ENCODE measurements around the gene DCLK1.

The DCLK1 gene

DNA sequence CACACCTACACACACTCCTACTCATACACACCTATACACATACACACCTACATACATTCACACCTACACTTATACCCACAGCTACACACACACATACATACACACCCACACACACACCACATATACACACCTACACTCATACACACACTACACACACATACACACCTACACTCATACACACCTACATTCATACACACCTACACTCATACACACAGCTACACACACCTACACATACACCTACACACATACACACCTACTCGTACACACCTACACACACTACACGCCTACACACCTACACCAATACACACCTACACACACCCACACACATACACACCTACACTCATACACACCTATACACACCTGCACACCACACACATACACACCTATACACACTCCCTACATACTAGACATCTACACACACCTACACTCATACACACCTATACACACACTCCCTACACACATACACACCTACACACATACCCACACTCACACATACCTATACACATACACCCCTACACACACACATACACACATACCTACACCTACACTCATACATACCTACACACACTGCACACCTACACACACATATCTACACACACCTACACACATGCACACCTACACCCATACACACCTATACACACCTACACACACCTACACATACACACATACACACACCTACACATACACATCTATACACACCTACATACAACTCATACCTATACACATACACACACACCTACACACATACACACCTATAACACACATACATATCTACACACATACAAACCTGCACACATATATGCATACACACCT is 369.5 kb downstream of the DCLK1 start:
- TF ChIP-seq POLR2AphosphoS5 (IDR thresholded peaks at IDR 0.05; ENCODE audit: low read depth, low read length), result no peak
- no peak for TF ChIP-seq SIN3A (IDR thresholded peaks at IDR 0.05; ENCODE audit: borderline replicate concordance, insufficient read depth, low read length)
- TF ChIP-seq, protein P1, sequence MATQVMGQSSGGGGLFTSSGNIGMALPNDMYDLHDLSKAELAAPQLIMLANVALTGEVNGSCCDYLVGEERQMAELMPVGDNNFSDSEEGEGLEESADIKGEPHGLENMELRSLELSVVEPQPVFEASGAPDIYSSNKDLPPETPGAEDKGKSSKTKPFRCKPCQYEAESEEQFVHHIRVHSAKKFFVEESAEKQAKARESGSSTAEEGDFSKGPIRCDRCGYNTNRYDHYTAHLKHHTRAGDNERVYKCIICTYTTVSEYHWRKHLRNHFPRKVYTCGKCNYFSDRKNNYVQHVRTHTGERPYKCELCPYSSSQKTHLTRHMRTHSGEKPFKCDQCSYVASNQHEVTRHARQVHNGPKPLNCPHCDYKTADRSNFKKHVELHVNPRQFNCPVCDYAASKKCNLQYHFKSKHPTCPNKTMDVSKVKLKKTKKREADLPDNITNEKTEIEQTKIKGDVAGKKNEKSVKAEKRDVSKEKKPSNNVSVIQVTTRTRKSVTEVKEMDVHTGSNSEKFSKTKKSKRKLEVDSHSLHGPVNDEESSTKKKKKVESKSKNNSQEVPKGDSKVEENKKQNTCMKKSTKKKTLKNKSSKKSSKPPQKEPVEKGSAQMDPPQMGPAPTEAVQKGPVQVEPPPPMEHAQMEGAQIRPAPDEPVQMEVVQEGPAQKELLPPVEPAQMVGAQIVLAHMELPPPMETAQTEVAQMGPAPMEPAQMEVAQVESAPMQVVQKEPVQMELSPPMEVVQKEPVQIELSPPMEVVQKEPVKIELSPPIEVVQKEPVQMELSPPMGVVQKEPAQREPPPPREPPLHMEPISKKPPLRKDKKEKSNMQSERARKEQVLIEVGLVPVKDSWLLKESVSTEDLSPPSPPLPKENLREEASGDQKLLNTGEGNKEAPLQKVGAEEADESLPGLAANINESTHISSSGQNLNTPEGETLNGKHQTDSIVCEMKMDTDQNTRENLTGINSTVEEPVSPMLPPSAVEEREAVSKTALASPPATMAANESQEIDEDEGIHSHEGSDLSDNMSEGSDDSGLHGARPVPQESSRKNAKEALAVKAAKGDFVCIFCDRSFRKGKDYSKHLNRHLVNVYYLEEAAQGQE (IDR thresholded peaks at IDR 0.05; ENCODE audit: insufficient read depth in 1 of 2, low read depth in 2 of 2, low read length in 2 of 2), result no peak
- TF ChIP-seq FOXP2 (optimal IDR thresholded peaks at IDR 0.05; ENCODE audit: borderline replicate concordance, extremely low read depth, extremely low read length, insufficient read depth), result no peak
- TF ChIP-seq TAF1 (IDR thresholded peaks at IDR 0.05; ENCODE audit: borderline replicate concordance, insufficient read depth, low read length), result no peak

DNA sequence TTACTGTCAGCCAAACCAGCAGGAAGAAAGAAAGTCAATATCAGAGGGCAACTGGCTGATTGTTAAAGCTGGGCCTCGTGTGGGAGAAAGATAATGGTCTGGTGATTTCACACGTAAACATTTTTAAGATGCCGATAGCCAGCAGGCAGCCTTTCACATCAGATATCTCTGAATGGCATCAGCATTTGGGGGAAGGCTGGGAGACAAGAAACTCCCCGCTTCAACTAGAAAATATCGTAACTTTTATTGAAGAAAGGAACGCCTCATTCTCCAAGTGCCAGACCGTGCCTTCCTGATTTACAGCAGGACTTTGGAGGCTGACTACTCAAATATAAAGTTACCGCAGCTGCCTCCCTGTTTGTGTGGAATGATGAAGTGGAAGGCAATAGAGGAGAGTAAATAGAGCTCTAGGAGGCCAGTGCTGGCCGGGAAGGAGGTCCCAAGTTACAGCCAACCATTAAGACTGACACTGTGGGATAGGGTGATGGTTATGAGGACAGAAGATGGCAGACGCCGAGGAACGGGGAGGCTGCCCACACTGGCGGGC is 370.4 kb downstream of the DCLK1 start:
- TF ChIP-seq TAF1 (IDR thresholded peaks at IDR 0.05; ENCODE audit: borderline replicate concordance, insufficient read depth, low read length), result no peak
- no peak for TF ChIP-seq POLR2AphosphoS5 (IDR thresholded peaks at IDR 0.05; ENCODE audit: low read depth, low read length)
- no peak for TF ChIP-seq FOXP2 (optimal IDR thresholded peaks at IDR 0.05; ENCODE audit: borderline replicate concordance, extremely low read depth, extremely low read length, insufficient read depth)
- TF ChIP-seq SIN3A (IDR thresholded peaks at IDR 0.05; ENCODE audit: borderline replicate concordance, insufficient read depth, low read length), result no peak
- TF ChIP-seq, protein P1 (IDR thresholded peaks at IDR 0.05; ENCODE audit: insufficient read depth in 1 of 2, low read depth in 2 of 2, low read length in 2 of 2), result no peak

DNA sequence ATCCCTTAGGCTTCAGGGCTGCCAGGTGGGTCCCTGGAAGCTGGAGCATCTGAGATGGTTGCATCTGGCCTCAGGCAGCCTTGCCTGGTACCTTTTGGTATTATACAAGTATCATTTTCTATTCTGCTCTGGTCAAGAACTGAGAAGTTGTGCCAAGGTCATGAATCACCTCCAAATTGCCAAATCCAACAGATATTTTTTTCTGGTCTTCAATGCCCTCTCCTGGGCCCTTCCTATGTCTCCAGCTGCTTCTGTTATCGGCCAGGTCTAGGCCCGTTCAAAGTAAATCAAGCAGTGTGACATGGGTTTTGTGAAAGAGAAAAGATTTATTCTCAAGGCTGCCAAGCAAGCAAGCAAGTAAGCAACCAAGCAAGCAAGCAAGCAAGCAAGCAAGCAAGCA is 383.6 kb downstream of the DCLK1 start:
- TF ChIP-seq TAF1 (IDR thresholded peaks at IDR 0.05; ENCODE audit: borderline replicate concordance, insufficient read depth, low read length) (no peak), SIN3A (IDR thresholded peaks at IDR 0.05; ENCODE audit: borderline replicate concordance, insufficient read depth, low read length) (no peak)

DNA sequence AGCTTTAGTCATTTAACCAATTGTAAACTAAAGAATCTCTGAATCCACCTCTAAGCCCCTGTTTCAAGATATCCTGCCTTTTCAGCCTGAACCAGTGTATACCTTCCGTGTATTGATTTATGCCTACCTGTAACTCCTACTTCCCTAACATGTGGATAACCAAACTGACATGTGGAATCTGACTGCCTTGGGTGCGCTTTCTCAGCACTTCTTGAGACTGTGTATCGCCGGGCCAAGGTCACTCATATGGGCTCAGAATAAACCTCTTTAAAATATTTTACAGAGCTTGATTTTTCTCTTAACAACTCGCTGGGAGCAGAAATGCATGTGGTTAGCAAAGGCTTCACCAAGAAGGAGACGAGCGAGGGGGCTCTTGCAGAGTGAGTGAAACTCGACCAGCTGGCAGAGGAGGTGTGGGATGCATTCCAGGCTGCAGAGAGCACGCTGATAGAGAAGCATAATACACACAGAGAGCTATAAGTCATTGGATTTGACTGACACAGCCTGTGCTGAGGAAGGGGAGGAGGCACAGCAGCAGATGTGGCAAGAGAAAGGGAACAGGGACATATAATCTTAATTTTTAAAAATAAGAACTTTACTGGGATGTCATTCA is 386.5 kb downstream of the DCLK1 start:
- TF ChIP-seq, protein P1 (IDR thresholded peaks at IDR 0.05; ENCODE audit: insufficient read depth in 1 of 2, low read depth in 2 of 2, low read length in 2 of 2), result no peak
- TF ChIP-seq TAF1 (IDR thresholded peaks at IDR 0.05; ENCODE audit: borderline replicate concordance, insufficient read depth, low read length) (no peak), POLR2AphosphoS5 (IDR thresholded peaks at IDR 0.05; ENCODE audit: low read depth, low read length) (no peak), FOXP2 (optimal IDR thresholded peaks at IDR 0.05; ENCODE audit: borderline replicate concordance, extremely low read depth, extremely low read length, insufficient read depth) (no peak), SIN3A (IDR thresholded peaks at IDR 0.05; ENCODE audit: borderline replicate concordance, insufficient read depth, low read length) (no peak)

DNA sequence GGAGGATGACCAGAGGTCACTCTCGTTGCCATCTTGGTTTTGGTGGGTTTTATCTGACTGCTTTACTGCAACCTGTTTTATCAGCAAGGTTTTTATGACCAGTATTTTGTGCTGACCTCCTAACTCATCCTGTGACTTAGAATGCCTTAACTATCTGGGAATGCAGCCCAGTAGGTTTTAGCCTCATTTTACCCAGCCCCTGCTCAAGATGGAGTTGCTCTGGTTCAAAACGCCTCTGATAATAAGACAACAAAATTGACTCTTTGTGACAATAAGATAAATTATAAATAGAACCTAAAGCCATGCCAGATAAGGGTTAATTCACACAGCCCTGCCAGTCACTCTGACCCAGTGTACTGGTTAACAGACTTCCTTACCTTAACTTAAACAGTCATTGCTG is 387.0 kb downstream of the DCLK1 start:
- TF ChIP-seq TAF1 (IDR thresholded peaks at IDR 0.05; ENCODE audit: borderline replicate concordance, insufficient read depth, low read length) (no peak), FOXP2 (optimal IDR thresholded peaks at IDR 0.05; ENCODE audit: borderline replicate concordance, extremely low read depth, extremely low read length, insufficient read depth) (no peak), POLR2AphosphoS5 (IDR thresholded peaks at IDR 0.05; ENCODE audit: low read depth, low read length) (no peak), SIN3A (IDR thresholded peaks at IDR 0.05; ENCODE audit: borderline replicate concordance, insufficient read depth, low read length) (no peak)
- TF ChIP-seq, protein P1 (IDR thresholded peaks at IDR 0.05; ENCODE audit: insufficient read depth in 1 of 2, low read depth in 2 of 2, low read length in 2 of 2), result no peak
